Caco-2 (cell line): ENCODE data around the gene KCNN1. TPM values are rescaled to one million over a fixed set of nuclear protein-coding genes. Genes with fewer than 3 reads are reported as not detected.

Experiments
- BruUV-seq: library from RNA; stranded (reverse); fragments of 400-500 nt; replicated peaks from 2 replicates; lab custom pipeline; 2021; lab: Mats Ljungman, UMichigan
- CTCF ChIA-PET: fragments of 300-600 bp; sonication (Branson Sonifier 250); formaldehyde crosslinking; loops from one replicate; lab custom pipeline; 2022; ENCODE audit warnings: antibody characterized with exemption; lab: Charles Lee
- POLR2A ChIA-PET: fragments of 300-600 bp; sonication (Branson Sonifier 250); formaldehyde crosslinking; loops from one replicate; lab custom pipeline; 2022; ENCODE audit warnings: antibody characterized with exemption; lab: Charles Lee
- DNase-seq, 2 experiments: peaks; one replicate each; pipeline versions ENCODE4 v3.0.0 to v3.0.0-alpha.2; 2020 to 2022
- H3K27me3 ChIP-seq: replicated peaks from 2 replicates; pipeline ENCODE4 v1.6.0; 2011; ENCODE audit warnings: low read length; ENCODE audit not compliant: control insufficient read depth, insufficient read depth
- H3K36me3 ChIP-seq: 2 replicates; pipeline ENCODE4 v1.5.1; 2011; ENCODE audit warnings: low read length; ENCODE audit not compliant: control insufficient read depth, insufficient read depth
- H3K4me1 ChIP-seq: fragments of 250-450 bp; sonication (Bioruptor Pico); 2 replicates; pipeline ENCODE4 v1.5.1; 2020; ENCODE audit warnings: mild to moderate bottlenecking
- H3K4me3 ChIP-seq: 2 replicates; pipeline ENCODE4 v1.5.1; 2011; ENCODE audit warnings: low read depth, mild to moderate bottlenecking, control low read depth, low read length
- H3K9me3 ChIP-seq: fragments of 250-450 bp; sonication (Bioruptor Pico); 2 replicates; pipeline ENCODE4 v1.5.1; 2020; ENCODE audit warnings: mild to moderate bottlenecking, moderate library complexity
- H3K27ac Mint-ChIP-seq: one replicate; pipeline ENCODE4 v1.8.0; 2022; ENCODE audit warnings: mixed read lengths; ENCODE audit not compliant: unreplicated experiment
- H3K27me3 Mint-ChIP-seq: one replicate; pipeline ENCODE4 v1.8.0; 2022; ENCODE audit warnings: mixed read lengths; ENCODE audit not compliant: insufficient read depth, unreplicated experiment
- H3K36me3 Mint-ChIP-seq: one replicate; pipeline ENCODE4 v1.8.0; 2022; ENCODE audit warnings: mild to moderate bottlenecking, mixed read lengths; ENCODE audit not compliant: insufficient read depth, unreplicated experiment
- H3K4me1 Mint-ChIP-seq: one replicate; pipeline ENCODE4 v1.8.0; 2022; ENCODE audit warnings: low read depth, mixed read lengths; ENCODE audit not compliant: unreplicated experiment
- H3K4me3 Mint-ChIP-seq: one replicate; pipeline ENCODE4 v1.8.0; 2022; ENCODE audit warnings: mild to moderate bottlenecking, moderate library complexity, mixed read lengths; ENCODE audit not compliant: unreplicated experiment
- H3K9me3 Mint-ChIP-seq: one replicate; pipeline ENCODE4 v1.8.0; 2022; ENCODE audit warnings: mixed read lengths; ENCODE audit not compliant: unreplicated experiment
- intact Hi-C: fragments of 100-400 bp; cut with micrococcal nuclease; formaldehyde crosslinking; loops from one replicate; pipeline ENCODE4 v1.10.0; 2022; ENCODE audit not compliant: unreplicated experiment
- total RNA-seq: library from RNA; stranded (reverse); gene quantifications from 2 replicates; pipeline ENCODE4 v1.2.3, GENCODE V29; 2022
- TF ChIP-seq, protein P1 (sequence below), 2 experiments: fragments of 200-600 bp in 1 of 2; IDR thresholded peaks; 1 replicate in 1 of 2; 2 replicates in 1 of 2; pipeline versions ENCODE4 v1.5.1 to v1.8.0; 2011 to 2022; ENCODE audit warnings: antibody characterized with exemption in 1 of 2, control low read depth in 1 of 2, inconsistent platforms in 1 of 2, low read depth in 1 of 2, low read length in 1 of 2, mild to moderate bottlenecking in 1 of 2, moderate library complexity in 1 of 2; ENCODE audit not compliant: insufficient read depth in 1 of 2, severe bottlenecking in 1 of 2, unreplicated experiment in 1 of 2

Gene KCNN1
- total RNA-seq, 1 experiment from 2014 or later, result not detected

DNA sequence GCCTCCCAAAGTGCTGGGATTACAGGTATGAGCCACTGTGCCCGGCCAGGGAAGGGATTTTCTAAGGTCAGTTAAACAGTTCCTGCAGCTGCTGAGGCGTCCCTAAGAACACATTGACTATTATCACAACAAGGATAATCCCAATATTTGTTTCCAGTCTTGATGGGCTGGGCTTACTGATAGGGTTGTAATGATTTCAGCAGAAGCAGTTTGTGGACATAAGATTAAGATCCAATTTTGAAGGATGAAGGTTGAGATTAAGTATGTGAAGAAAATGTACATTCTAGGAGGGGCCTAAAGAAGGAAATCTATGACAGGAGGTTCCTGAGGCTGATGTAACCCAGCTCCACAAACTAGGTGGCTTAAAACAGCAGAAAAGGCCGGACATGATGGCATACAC is 44.8 kb upstream of the KCNN1 start:
- Mint-ChIP-seq H3K27ac (peak overlapping the region; percentile 73), H3K27me3 (peaks cover 3% of the 10 kb centered on the region), H3K4me1 (no peaks in the 10 kb centered on the region), H3K9me3 (peaks cover 9% of the 10 kb centered on the region), H3K4me3 (no peak overlapping the region), H3K36me3 (no peaks in the 10 kb centered on the region)
- ChIA-PET CTCF (interaction anchor here (0.8 to 1.2 kb wide), 2 partner anchors 10 to 63 kb away, joined by 3 to 7 read pairs; partner anchors contain the start of genes CCDC124 and RPL18A), POLR2A (interaction anchor here (0.8 kb wide), 1 partner anchor 63 kb away, joined by 3 read pairs; the partner anchor contains the start of gene RPL18A)
- intact Hi-C loops, result no loop called here
- BruUV-seq, result no TSS peak
- Histone ChIP-seq H3K36me3 (no peaks in the 10 kb centered on the region), H3K4me1 (peaks cover 9% of the 10 kb centered on the region), H3K27me3 (no peaks in the 10 kb centered on the region), H3K4me3 (no peak overlapping the region), H3K9me3 (0 out of 2 replicates have a peak, but pooled peaks cover 4% of the 10 kb centered on the region)
- DNase-seq, result peak in 1 of 2 experiments; percentile 59
- TF ChIP-seq, protein P1, sequence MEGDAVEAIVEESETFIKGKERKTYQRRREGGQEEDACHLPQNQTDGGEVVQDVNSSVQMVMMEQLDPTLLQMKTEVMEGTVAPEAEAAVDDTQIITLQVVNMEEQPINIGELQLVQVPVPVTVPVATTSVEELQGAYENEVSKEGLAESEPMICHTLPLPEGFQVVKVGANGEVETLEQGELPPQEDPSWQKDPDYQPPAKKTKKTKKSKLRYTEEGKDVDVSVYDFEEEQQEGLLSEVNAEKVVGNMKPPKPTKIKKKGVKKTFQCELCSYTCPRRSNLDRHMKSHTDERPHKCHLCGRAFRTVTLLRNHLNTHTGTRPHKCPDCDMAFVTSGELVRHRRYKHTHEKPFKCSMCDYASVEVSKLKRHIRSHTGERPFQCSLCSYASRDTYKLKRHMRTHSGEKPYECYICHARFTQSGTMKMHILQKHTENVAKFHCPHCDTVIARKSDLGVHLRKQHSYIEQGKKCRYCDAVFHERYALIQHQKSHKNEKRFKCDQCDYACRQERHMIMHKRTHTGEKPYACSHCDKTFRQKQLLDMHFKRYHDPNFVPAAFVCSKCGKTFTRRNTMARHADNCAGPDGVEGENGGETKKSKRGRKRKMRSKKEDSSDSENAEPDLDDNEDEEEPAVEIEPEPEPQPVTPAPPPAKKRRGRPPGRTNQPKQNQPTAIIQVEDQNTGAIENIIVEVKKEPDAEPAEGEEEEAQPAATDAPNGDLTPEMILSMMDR (IDR thresholded peaks at IDR 0.05; ENCODE audit: insufficient read depth in 1 of 2, low read depth in 1 of 2, low read length in 1 of 2, severe bottlenecking in 1 of 2, unreplicated experiment in 1 of 2), result no peak

DNA sequence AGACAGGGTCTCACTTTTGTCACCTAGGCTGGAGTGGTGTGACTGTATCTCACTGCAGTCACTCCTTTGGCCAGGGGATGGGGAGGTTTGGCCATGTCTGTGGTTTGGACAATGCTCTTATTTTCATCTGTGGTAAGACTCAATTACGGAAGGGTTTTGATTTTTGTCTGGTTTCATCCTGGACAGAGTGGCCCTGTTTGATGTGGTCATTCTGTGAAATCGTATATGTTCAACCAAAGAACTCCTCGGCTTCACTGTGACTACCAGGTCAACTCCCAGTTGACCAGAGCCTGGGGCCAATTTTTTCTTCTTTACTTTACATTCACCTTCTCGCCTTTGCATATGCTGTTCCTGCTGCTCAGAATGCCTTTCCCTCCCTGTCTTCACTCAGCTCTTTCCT is 40.9 kb upstream of the KCNN1 start:
- POLR2A ChIA-PET, result no interaction called here
- H3K9me3 Mint-ChIP-seq, result peaks cover 10% of the 10 kb centered on the region
- intact Hi-C loops, result no loop called here
- no peak overlapping the region for H3K27ac Mint-ChIP-seq
- Histone ChIP-seq H3K27me3 (no peaks in the 10 kb centered on the region), H3K4me1 (peaks cover 9% of the 10 kb centered on the region), H3K36me3 (no peaks in the 10 kb centered on the region), H3K9me3 (no peaks in the 10 kb centered on the region), H3K4me3 (no peak overlapping the region)
- no peak overlapping the region for H3K4me3 Mint-ChIP-seq
- TF ChIP-seq, protein P1 (IDR thresholded peaks at IDR 0.05; ENCODE audit: insufficient read depth in 1 of 2, low read depth in 1 of 2, low read length in 1 of 2, severe bottlenecking in 1 of 2, unreplicated experiment in 1 of 2), result no peak
- DNase-seq, result no peak
- H3K27me3 Mint-ChIP-seq, result peaks cover 3% of the 10 kb centered on the region
- no peaks in the 10 kb centered on the region for H3K36me3 Mint-ChIP-seq
- H3K4me1 Mint-ChIP-seq, result no peaks in the 10 kb centered on the region
- CTCF ChIA-PET, result interaction anchor here (0.7 kb wide), 2 partner anchors 66 to 1780 kb away, joined by 4 read pairs; partner anchors contain the start of gene RPL18A
- BruUV-seq, result no TSS peak

DNA sequence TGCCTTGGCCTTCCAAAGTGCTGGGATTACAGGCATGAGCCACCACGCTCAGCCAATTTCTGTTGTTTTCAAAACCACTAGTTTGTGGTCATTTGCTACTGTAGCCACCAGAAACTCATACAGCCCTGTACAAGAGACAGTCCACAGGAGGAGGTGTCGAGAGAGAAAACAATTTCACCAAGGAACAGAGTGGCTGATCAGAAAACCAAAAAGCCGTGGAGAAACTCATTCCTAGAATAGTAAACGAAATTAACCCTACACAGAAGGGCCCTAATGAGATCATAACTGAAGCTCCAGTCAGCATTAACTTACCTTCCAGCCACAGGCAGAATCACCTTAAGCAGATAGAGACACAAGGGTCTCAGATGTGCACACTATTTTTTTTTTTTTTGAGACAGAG is 37.9 kb upstream of the KCNN1 start:
- Histone ChIP-seq H3K27me3 (no peaks in the 10 kb centered on the region), H3K9me3 (no peaks in the 10 kb centered on the region), H3K4me1 (0 out of 2 replicates have a peak, but pooled peaks cover 8% of the 10 kb centered on the region), H3K36me3 (no peaks in the 10 kb centered on the region), H3K4me3 (no peak overlapping the region)
- ChIA-PET POLR2A (interaction anchor here (1.3 kb wide), 1 partner anchor 70 kb away, joined by 6 read pairs; the partner anchor contains the start of gene RPL18A), CTCF (no interaction called here)
- DNase-seq, result no peak
- H3K27ac Mint-ChIP-seq, result no peak overlapping the region
- TF ChIP-seq, protein P1 (IDR thresholded peaks at IDR 0.05; ENCODE audit: insufficient read depth in 1 of 2, low read depth in 1 of 2, low read length in 1 of 2, severe bottlenecking in 1 of 2, unreplicated experiment in 1 of 2), result no peak
- H3K4me3 Mint-ChIP-seq, result no peak overlapping the region
- intact Hi-C loops, result no loop called here
- peaks cover 6% of the 10 kb centered on the region for H3K4me1 Mint-ChIP-seq
- H3K9me3 Mint-ChIP-seq, result peaks cover 10% of the 10 kb centered on the region
- peaks cover 3% of the 10 kb centered on the region for H3K27me3 Mint-ChIP-seq
- BruUV-seq, result no TSS peak
- peaks cover 9% of the 10 kb centered on the region for H3K36me3 Mint-ChIP-seq
